Mesenchymal stem cell (in vitro differentiated cells and primary cell): ENCODE results near the gene ANXA6.
A peak's percentile ranks its signal among the peaks of the same experiment; 100 is the strongest.

Source experiments
- DNase-seq: peaks from one replicate; pipeline ENCODE4 v3.0.0-alpha.2; 2013
- H2AFZ ChIP-seq: one replicate; pipeline ENCODE4 v1.6.1; 2013; ENCODE audit warnings: low read depth, mild to moderate bottlenecking, control low read depth, inconsistent platforms, low read length, moderate library complexity
- H2AK5ac ChIP-seq: 2 replicates; pipeline ENCODE4 v1.6.1; 2013; ENCODE audit warnings: low read length, moderate library complexity, mild to moderate bottlenecking, inconsistent platforms; ENCODE audit not compliant: severe bottlenecking
- H2BK120ac ChIP-seq: one replicate; pipeline ENCODE4 v1.6.1; 2013; ENCODE audit warnings: low read depth, mild to moderate bottlenecking, inconsistent platforms, low read length, moderate library complexity
- H2BK12ac ChIP-seq, 2 experiments: one replicate each; pipeline ENCODE4 v1.6.1; 2013; ENCODE audit warnings: inconsistent platforms in 2 of 2, low read length in 2 of 2, mild to moderate bottlenecking in 2 of 2, moderate library complexity in 2 of 2, control low read depth in 1 of 2
- H2BK15ac ChIP-seq: one replicate; pipeline ENCODE4 v1.6.1; 2013; ENCODE audit warnings: mild to moderate bottlenecking, low read depth, inconsistent platforms; ENCODE audit not compliant: poor library complexity, severe bottlenecking
- H2BK5ac ChIP-seq: 2 replicates; pipeline ENCODE4 v1.6.1; 2013; ENCODE audit warnings: low read depth, mild to moderate bottlenecking, low read length, control low read depth, inconsistent platforms; ENCODE audit not compliant: poor library complexity, severe bottlenecking
- H3K14ac ChIP-seq, 2 experiments: one replicate each; pipeline ENCODE4 v1.6.1; 2013; ENCODE audit warnings: inconsistent platforms in 2 of 2, low read length in 2 of 2, control low read depth in 1 of 2, mild to moderate bottlenecking in 1 of 2, moderate library complexity in 1 of 2
- H3K18ac ChIP-seq, 2 experiments: one replicate each; pipeline ENCODE4 v1.6.1; 2013; ENCODE audit warnings: inconsistent platforms in 2 of 2, low read length in 2 of 2, control low read depth in 1 of 2, low read depth in 1 of 2, mild to moderate bottlenecking in 1 of 2
- H3K23ac ChIP-seq, 2 experiments: one replicate each; pipeline ENCODE4 v1.6.1; 2013; ENCODE audit warnings: inconsistent platforms in 2 of 2, low read length in 2 of 2, mild to moderate bottlenecking in 2 of 2, moderate library complexity in 2 of 2, control low read depth in 1 of 2
- H3K27ac ChIP-seq: 2 replicates; pipeline ENCODE4 v1.5.1; 2013; ENCODE audit warnings: mild to moderate bottlenecking, moderate library complexity, low read length, control low read depth, inconsistent platforms; ENCODE audit not compliant: poor library complexity, severe bottlenecking
- H3K27me3 ChIP-seq, 2 experiments: 2 replicates each; pipeline versions ENCODE4 v1.6.1 to v1.7.0; 2013; ENCODE audit warnings: low read length in 2 of 2, mild to moderate bottlenecking in 2 of 2, moderate library complexity in 2 of 2, control low read depth in 1 of 2, inconsistent platforms in 1 of 2; ENCODE audit not compliant: control insufficient read depth in 1 of 2, insufficient read depth in 1 of 2
- H3K36me3 ChIP-seq, 2 experiments: 2 replicates each; pipeline versions ENCODE4 v1.6.1 to v1.7.0; 2013; ENCODE audit warnings: low read length in 2 of 2, control low read depth in 1 of 2, inconsistent platforms in 1 of 2, low read depth in 1 of 2, mild to moderate bottlenecking in 1 of 2; ENCODE audit not compliant: insufficient read depth in 2 of 2, control insufficient read depth in 1 of 2
- H3K4ac ChIP-seq, 2 experiments: one replicate each; pipeline ENCODE4 v1.6.1; 2013; ENCODE audit warnings: inconsistent platforms in 2 of 2, low read length in 2 of 2, mild to moderate bottlenecking in 2 of 2, moderate library complexity in 2 of 2, control low read depth in 1 of 2, low read depth in 1 of 2
- H3K4me1 ChIP-seq: 2 replicates; pipeline ENCODE4 v1.6.1; 2013; ENCODE audit warnings: low read depth, low read length, control low read depth; ENCODE audit not compliant: control insufficient read depth, insufficient read depth
- H3K4me2 ChIP-seq: 2 replicates; pipeline ENCODE4 v1.6.1; 2013; ENCODE audit warnings: low read length, mild to moderate bottlenecking, inconsistent platforms; ENCODE audit not compliant: poor library complexity, severe bottlenecking
- H3K4me3 ChIP-seq, 2 experiments: 2 replicates each; pipeline versions ENCODE4 v1.5.1 to v1.7.0; 2013; ENCODE audit warnings: low read length in 2 of 2, mild to moderate bottlenecking in 2 of 2, control low read depth in 1 of 2, low read depth in 1 of 2; ENCODE audit not compliant: insufficient read depth in 1 of 2
- H3K79me1 ChIP-seq: replicated peaks from 2 replicates; pipeline ENCODE4 v1.6.1; 2013; ENCODE audit warnings: mild to moderate bottlenecking, control low read depth, low read length, inconsistent platforms; ENCODE audit not compliant: poor library complexity, severe bottlenecking
- H3K9ac ChIP-seq: 2 replicates; pipeline ENCODE4 v1.7.0; 2013; ENCODE audit warnings: mild to moderate bottlenecking, low read length, moderate library complexity
- H3K9me3 ChIP-seq: 2 replicates; pipeline ENCODE4 v1.7.0; 2013; ENCODE audit warnings: mild to moderate bottlenecking, low read length; ENCODE audit not compliant: control insufficient read depth
- H4K8ac ChIP-seq: one replicate; pipeline ENCODE4 v1.6.1; 2013; ENCODE audit warnings: inconsistent platforms, mild to moderate bottlenecking, low read length, moderate library complexity
- H4K91ac ChIP-seq: one replicate; pipeline ENCODE4 v1.6.1; 2013; ENCODE audit warnings: mild to moderate bottlenecking, low read length, inconsistent platforms
- WGBS: methylation state at CpG from one replicate; pipeline ENCODE4 v1.1.7; 2013; ENCODE audit warnings: mixed read lengths; 5-methylcytosine and 5-hydroxymethylcytosine counted together

Gene ANXA6

GRCh38 chr5:151072630-151073025 lies 85.0 kb downstream of the ANXA6 start:
- Histone ChIP-seq H3K23ac (no peak overlapping the region), H2BK120ac (no peak overlapping the region), H3K9me3 (no peaks in the 10 kb centered on the region), H3K4me3 (no peak overlapping the region), H3K27me3 (no peaks in the 10 kb centered on the region), H2AFZ (no peak overlapping the region), H3K27ac (peak overlapping the region; percentile 76), H3K4me2 (no peak overlapping the region), H3K4me1 (peaks cover 54% of the 10 kb centered on the region), H4K8ac (no peak overlapping the region), H2BK12ac (no peak overlapping the region), H2AK5ac (peak overlapping the region; percentile 87), H3K79me1 (no peaks in the 10 kb centered on the region), H3K14ac (no peak overlapping the region), H2BK15ac (no peak overlapping the region), H3K9ac (no peak overlapping the region), H4K91ac (no peak overlapping the region), H3K4ac (no peak overlapping the region), H2BK5ac (no peak overlapping the region), H3K18ac (no peak overlapping the region), H3K36me3 (peaks cover 6 to 29% of the 10 kb centered on the region in 2 experiments)
- WGBS = 27% methylated on average over 5 of the region's 5 CpGs
- peak; percentile 75 for DNase-seq

- peak; percentile 18 for DNase-seq
- H3K27ac ChIP-seq = peak overlapping the region; percentile 76
- no peaks in the 10 kb centered on the region for H3K79me1 ChIP-seq
- 97% methylated on average over 9 of the region's 10 CpGs for WGBS
- peaks cover 56% of the 10 kb centered on the region for H3K4me1 ChIP-seq
- no peak overlapping the region for H3K4me2 ChIP-seq
- no peak overlapping the region for H2AFZ ChIP-seq
- H3K9me3 ChIP-seq = no peaks in the 10 kb centered on the region
- H4K8ac ChIP-seq = peak overlapping the region; percentile 62
- H2AK5ac ChIP-seq = peak overlapping the region; percentile 87
- H3K18ac ChIP-seq = peak overlapping the region; percentile 9 to 35
- peak overlapping the region in 1 of 2 experiments; percentile 75 for H2BK12ac ChIP-seq
- H2BK15ac ChIP-seq = no peak overlapping the region
- H3K23ac ChIP-seq = no peak overlapping the region
- H3K9ac ChIP-seq = no peak overlapping the region
- no peak overlapping the region for H3K14ac ChIP-seq
- no peak overlapping the region for H3K4ac ChIP-seq
- no peaks in the 10 kb centered on the region for H3K27me3 ChIP-seq
- peaks cover 10 to 32% of the 10 kb centered on the region in 2 experiments for H3K36me3 ChIP-seq
- H3K4me3 ChIP-seq = no peak overlapping the region
- peak overlapping the region; percentile 11 for H2BK5ac ChIP-seq
- no peak overlapping the region for H2BK120ac ChIP-seq
- H4K91ac ChIP-seq = peak overlapping the region; percentile 71
Observed at GRCh38 chr5:151071848-151072629, 85.5 kb downstream of the ANXA6 start.

GRCh38 chr5:151071021-151071420 lies 86.6 kb downstream of the ANXA6 start:
- H3K9me3 ChIP-seq = no peaks in the 10 kb centered on the region
- no peak overlapping the region for H2BK12ac ChIP-seq
- DNase-seq = no peak
- peaks cover 11 to 30% of the 10 kb centered on the region in 2 experiments for H3K36me3 ChIP-seq
- no peaks in the 10 kb centered on the region for H3K79me1 ChIP-seq
- H2AK5ac ChIP-seq = peak overlapping the region; percentile 58
- no peak overlapping the region for H3K9ac ChIP-seq
- no peak overlapping the region for H3K23ac ChIP-seq
- H2BK5ac ChIP-seq = no peak overlapping the region
- H2BK15ac ChIP-seq = no peak overlapping the region
- peaks cover 55% of the 10 kb centered on the region for H3K4me1 ChIP-seq
- H3K27ac ChIP-seq = peak overlapping the region; percentile 9
- H2BK120ac ChIP-seq = no peak overlapping the region
- H4K91ac ChIP-seq = no peak overlapping the region
- H3K18ac ChIP-seq = peak overlapping the region in 1 of 2 experiments; percentile 40
- no peak overlapping the region for H3K14ac ChIP-seq
- no peak overlapping the region for H3K4me2 ChIP-seq
- H2AFZ ChIP-seq = no peak overlapping the region
- WGBS = 100% methylated on average over 1 of the region's 4 CpGs
- H4K8ac ChIP-seq = no peak overlapping the region
- no peak overlapping the region for H3K4me3 ChIP-seq
- H3K4ac ChIP-seq = no peak overlapping the region
- H3K27me3 ChIP-seq = peaks cover 0 to 4% of the 10 kb centered on the region in 2 experiments

GRCh38 chr5:151070449-151070848 lies 87.1 kb downstream of the ANXA6 start:
- Histone ChIP-seq H2BK120ac (no peak overlapping the region), H3K4me1 (peaks cover 50% of the 10 kb centered on the region), H2AK5ac (peak overlapping the region; percentile 3), H3K36me3 (peaks cover 11 to 30% of the 10 kb centered on the region in 2 experiments), H2AFZ (no peak overlapping the region), H4K91ac (no peak overlapping the region), H3K14ac (no peak overlapping the region), H3K9ac (no peak overlapping the region), H3K18ac (no peak overlapping the region), H2BK12ac (no peak overlapping the region), H3K79me1 (no peaks in the 10 kb centered on the region), H3K27ac (peak overlapping the region; percentile 43), H4K8ac (no peak overlapping the region), H3K9me3 (no peaks in the 10 kb centered on the region), H3K4ac (no peak overlapping the region), H2BK15ac (no peak overlapping the region), H3K4me3 (no peak overlapping the region), H3K23ac (no peak overlapping the region), H2BK5ac (no peak overlapping the region), H3K27me3 (peaks cover 0 to 4% of the 10 kb centered on the region in 2 experiments), H3K4me2 (no peak overlapping the region)
- 41% methylated on average over 2 of the region's 2 CpGs for WGBS
- peak; percentile 42 for DNase-seq
